Femur (tissue), 1 donor: ENCODE results near the gene UBD.

Experiments used
- DNase-seq: peaks from one replicate; pipeline ENCODE4 v3.0.0-alpha.2; 2017

Gene UBD

GRCh38 chr6:29521006-29521680, 38.4 kb downstream of the UBD start:
- DNase-seq: no peak

- DNase-seq: no peak
Measured at GRCh38 chr6:29520232-29520631, 39.3 kb downstream of the UBD start.

- DNase-seq: no peak
Measured at GRCh38 chr6:29519291-29520010, 40.1 kb downstream of the UBD start.

- no peak for DNase-seq
Measured at GRCh38 chr6:29517728-29518440, 41.6 kb downstream of the UBD start.

GRCh38 chr6:29517245-29517644, 42.3 kb downstream of the UBD start:
- DNase-seq: no peak

DNA sequence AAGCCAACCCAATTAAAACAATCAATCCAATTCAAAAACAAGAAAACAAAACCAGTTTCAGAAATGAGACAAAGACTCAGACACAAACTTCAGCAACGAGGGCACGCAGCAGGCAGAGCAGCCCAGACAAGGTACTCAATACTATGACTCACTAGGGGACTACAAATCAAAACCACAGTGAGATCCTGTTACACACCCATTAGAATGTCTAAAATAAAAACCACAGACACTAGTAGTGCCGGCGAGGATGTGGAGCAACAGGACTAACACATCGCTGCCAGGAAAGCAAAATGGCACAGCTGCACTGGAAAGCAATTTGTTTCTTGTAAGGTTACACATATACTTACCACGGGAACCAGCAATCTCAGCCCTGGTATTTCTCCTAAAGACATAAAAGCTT, 43.4 kb downstream of the UBD start:
- DNase-seq: no peak

DNA sequence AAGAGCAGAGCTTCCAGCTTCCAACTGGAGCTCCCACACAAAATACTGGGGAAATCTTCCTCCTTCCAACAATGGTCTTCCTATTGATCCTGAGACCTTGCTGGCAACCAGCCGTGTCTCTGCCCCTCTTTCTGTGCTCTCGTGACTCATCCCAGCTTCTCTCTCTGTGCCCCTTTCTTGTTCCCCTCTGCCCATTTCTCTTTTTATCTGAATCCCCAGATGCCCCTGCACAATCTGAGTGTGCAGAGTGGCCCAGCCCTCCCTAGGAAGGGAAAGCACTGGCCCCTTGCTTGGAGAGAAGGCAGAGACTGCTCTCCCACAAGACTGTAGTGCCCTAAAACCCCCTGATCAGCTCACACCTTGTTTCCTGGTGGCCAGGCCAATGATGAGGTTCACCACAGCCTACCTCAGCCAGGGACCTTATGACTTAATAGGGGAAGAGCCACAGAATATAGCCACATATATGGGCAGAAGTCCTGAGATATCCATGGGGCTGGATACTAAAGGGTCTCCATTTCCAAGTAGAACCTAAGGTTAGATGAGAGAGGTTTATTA, 48.7 kb downstream of the UBD start:
- DNase-seq: no peak

DNA sequence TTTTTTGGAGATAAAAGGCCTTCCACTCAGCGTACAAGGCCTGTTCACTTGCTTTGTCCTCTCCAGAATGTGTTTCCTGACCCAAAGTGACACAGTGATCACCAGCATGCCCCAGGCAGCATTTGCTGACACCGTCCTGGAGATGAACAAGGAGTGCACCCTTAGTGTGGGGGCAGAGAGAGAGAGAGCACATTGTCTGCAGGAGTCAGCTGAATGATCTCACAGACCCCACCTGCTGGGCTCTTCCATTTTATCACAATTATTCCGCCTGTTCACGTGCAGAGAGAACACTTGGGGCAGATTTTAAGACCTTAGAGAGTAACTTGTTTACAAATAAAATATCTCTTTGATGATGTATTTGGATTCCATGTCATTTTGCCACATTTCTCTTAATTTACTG, 49.3 kb downstream of the UBD start:
- DNase-seq: no peak

DNA sequence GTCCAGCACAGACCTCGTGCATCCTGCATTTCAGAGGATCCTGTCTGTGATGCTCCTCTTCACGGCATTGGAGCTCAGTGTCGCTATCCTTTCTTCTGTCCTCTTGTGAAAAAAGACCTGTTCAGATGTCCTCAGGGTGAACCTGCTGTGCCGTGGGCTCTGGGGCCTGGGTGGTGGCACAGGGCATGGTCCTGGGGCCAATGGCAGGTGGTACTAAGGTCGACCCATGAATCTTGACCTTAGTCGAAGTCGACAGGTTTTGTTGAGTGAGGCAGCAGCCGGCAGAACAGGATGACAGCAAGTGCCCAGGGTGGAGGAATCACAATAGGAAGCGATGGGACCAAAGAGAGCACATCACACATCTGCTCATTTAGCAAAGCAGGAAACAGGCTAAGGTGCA, 49.8 kb downstream of the UBD start:
- no peak for DNase-seq

GRCh38 chr6:29509239-29509638, 50.3 kb downstream of the UBD start:
- DNase-seq: no peak

GRCh38 chr6:29507319-29507718, 52.2 kb downstream of the UBD start:
- DNase-seq: no peak

DNA sequence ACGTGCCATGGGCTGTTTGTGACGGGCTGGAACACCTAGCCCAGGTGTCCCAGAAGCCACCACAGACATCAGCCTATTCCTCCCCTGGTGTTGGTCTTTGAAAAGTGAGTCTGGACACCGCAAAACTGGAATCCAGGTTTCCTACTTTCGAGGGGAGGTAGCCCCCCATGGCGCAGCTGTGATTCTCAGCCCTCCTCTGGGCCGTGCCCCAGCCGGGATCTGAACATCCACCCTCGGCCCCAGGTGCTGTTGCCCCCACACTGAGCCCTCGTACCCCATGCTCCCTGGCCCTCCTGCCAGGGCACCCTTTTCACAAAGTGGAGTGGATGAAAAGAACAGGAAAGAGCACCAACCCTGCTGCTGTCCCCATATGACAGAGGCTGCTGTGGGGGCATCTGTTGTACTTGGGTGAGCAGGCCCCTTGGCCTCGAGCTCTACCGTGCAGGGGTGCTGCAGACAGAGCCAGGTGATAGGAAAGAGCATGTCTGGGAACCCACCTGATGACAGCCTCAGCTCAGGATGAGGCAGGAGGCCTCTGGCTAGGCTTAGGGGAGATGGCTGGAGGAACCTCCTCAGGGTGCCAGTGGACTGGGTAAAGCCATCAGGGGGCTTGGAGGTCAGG, 53.0 kb downstream of the UBD start:
- no peak for DNase-seq

DNA sequence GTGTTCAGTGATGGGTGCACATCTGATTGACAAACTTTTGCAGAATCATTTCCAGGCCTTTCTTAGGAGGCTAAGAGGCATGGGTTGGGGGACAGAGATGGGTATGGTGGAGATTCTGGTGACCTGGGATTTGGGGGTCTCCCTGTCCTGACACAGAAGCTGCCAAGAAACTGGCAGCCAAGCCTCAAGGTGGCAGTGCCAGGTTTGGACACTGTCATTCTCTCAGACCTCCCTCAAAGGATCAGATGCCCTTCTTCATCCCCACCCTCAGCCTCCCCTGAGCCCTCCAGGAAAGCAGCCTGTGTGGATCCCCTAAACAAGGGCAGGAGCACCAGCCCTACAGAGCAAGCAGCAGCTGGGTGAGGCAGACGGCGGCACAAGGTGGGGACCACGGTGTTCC, 53.7 kb downstream of the UBD start:
- DNase-seq: no peak
